Esophagus squamous epithelium (tissue), 4 donors: Measurements from ENCODE around the gene TERB2.

ENCODE experiments used
- POLR2A ChIP-seq, 4 donors: fragments of 450-650 bp; IDR thresholded peaks; one replicate each; pipeline ENCODE4 v1.6.1; 2017; ENCODE audit warnings: antibody characterized with exemption in 4 of 4, mild to moderate bottlenecking in 4 of 4, moderate library complexity in 3 of 4
- TF ChIP-seq, protein P1 (sequence below), 6 experiments: fragments of 450-650 bp in 4 of 6; fragments of 200-600 bp in 2 of 6; sonication (generic) in 2 of 6; IDR thresholded peaks; one replicate each; pipeline ENCODE4 v1.5.1; 2016 to 2019; ENCODE audit warnings: antibody characterized with exemption in 6 of 6, mild to moderate bottlenecking in 4 of 6, moderate library complexity in 4 of 6

GRCh38 chr15:45026651-45027190, 70.2 kb downstream of the TERB2 start:
- no peak for TF ChIP-seq POLR2A (IDR thresholded peaks at IDR 0.05)
- TF ChIP-seq, protein P1, sequence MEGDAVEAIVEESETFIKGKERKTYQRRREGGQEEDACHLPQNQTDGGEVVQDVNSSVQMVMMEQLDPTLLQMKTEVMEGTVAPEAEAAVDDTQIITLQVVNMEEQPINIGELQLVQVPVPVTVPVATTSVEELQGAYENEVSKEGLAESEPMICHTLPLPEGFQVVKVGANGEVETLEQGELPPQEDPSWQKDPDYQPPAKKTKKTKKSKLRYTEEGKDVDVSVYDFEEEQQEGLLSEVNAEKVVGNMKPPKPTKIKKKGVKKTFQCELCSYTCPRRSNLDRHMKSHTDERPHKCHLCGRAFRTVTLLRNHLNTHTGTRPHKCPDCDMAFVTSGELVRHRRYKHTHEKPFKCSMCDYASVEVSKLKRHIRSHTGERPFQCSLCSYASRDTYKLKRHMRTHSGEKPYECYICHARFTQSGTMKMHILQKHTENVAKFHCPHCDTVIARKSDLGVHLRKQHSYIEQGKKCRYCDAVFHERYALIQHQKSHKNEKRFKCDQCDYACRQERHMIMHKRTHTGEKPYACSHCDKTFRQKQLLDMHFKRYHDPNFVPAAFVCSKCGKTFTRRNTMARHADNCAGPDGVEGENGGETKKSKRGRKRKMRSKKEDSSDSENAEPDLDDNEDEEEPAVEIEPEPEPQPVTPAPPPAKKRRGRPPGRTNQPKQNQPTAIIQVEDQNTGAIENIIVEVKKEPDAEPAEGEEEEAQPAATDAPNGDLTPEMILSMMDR (IDR thresholded peaks at IDR 0.05): no peak
